NCI-H82 treated with DMSO at 0.1 percent for 48 hours (cell line): Measurements from ENCODE around the gene CYP4B1.
"Not testable (repeated sequence)": the region's sequence is repeated elsewhere in the genome, so short reads cannot be mapped to it uniquely, and the experiment has no call there.

Experiments used
- DNase-seq: peaks from one replicate; lab custom pipeline; 2025; ENCODE audit not compliant: unreplicated experiment; lab: John Stamatoyannopoulos, UW

CYP4B1 gene

GRCh38 chr1:46798810-46799209 is at the start of gene CYP4B1:
TSS of gene CYP4B1 (plus strand) at chr1:46799046. CDS start at chr1:46799082, 36 bp downstream.
- DNase-seq: no peak

DNA sequence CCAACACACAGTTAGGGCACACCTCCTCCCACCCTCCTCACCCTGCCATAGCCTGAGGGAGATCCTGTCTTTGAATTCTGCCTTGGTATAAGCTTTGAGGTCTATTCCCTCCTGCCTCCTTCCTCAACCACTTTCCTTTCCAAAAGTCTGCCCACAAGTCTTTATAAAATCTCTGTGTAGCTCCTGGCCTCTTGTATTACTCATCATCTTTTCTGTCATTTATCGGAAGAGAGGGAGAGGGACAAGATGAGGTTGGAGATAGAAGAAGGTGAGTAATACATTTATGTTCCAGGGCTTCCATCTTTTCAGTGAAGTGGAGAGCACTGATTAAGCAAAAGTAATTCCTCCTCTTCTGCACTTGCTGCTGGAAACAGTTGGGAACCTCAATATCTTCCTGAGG is 49.4 kb upstream of the CYP4B1 start:
- DNase-seq: no peak

DNA sequence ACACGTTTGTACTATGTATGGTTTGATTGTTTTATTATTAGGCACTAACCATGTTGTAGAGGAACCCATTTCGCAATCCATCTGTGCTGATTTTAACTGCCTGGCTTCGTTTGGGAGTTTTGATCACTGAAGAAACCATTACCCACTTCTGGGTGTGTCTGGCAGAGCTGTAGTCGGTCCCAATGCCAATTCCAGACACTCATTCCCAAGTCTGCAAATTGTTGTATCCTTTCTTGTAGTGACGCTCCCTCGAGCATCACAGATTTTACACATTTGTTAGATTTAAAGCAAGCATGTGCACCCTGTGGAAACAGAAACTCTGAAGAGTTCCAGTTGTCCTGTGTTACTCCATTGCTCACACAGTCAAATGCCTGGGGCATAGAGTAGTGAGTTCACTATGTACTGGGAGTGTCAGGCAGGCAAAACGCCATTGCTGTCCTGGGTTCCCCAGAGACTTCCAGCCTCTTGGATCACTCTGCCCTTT is 48.9 kb upstream of the CYP4B1 start:
- DNase-seq: no peak

DNA sequence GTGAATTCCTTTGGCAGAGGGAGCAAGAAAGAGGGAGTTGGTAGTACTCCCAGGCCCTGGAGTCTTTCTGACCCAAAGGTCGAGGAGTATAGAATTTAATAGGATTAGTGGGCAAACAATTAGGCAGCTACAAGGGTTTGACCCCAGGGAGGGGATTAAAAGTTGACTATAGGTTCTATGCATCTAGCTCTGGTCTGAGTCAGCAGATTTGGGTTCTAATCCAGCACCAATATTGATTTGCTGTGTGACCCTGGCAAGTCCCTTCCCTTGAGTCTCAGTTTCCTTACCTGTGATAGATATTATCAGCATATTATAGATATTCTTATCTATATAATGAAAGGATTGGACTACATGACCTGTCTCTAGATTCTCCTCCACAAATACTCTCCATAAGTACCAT is 44.9 kb upstream of the CYP4B1 start:
- no peak for DNase-seq

- not testable (repeated sequence) for DNase-seq
Measured at GRCh38 chr1:46754707-46755106, 44.1 kb upstream of the CYP4B1 start.

DNA sequence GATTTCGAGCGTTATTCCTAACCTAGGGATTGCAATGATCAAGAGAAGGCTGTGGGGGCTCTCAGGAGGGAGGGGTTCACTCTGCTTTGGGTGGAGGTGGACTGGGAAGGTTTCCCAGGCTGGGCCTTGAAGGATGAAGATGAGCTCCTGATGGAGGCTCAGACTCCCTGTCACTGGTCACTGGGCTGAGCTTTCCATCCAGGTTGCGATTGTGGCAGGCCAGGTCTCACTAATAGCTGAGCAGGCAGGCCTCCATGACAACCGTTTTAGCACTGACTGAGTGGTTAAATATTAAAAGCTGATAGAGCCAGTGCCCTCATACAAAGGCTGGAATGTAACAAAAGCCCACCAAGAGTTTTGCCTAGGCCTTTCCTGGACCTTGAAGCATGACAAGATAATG is 43.7 kb upstream of the CYP4B1 start:
- DNase-seq: no peak

DNA sequence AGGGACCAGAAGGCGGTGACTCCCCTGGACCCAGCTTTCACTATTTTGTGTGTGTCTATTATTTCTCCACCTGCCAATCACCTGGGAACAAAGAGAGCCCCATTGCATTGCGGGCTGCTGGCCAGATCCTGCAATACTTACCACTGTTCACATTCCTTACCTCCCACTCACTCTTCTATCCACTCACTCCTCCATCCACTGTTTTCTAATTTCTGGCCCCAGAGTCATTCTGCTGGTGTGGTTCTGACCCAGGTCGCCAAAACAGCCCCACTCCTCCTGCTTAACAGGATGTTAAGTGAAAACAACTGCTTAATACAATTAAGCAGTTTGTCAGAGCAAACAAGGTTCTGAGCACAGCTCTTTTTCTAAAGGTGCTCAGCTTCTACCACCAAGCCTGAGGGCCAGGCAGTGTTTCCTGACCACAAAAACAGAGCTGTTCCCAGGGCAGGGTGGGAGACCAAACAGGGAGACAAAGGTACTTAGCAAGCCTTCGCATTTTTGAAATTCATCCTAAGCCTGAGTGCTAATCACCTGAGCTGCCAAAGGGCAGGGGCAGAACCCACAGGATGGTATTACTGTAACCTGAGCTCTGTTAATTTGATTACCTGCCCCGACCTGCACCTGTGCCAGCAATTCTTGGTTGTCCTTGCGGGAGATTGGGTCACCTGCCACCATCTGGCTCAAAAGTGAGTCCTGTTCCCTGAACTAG is 41.4 kb upstream of the CYP4B1 start:
- DNase-seq: no peak

- DNase-seq: no peak
Measured at GRCh38 chr1:46757956-46758528, 40.8 kb upstream of the CYP4B1 start.

- no peak for DNase-seq
Measured at GRCh38 chr1:46760558-46761166, 38.2 kb upstream of the CYP4B1 start.

- no peak for DNase-seq
Measured at GRCh38 chr1:46761740-46762139, 37.1 kb upstream of the CYP4B1 start.

GRCh38 chr1:46764402-46764801 is 34.4 kb upstream of the CYP4B1 start:
- no peak for DNase-seq

DNA sequence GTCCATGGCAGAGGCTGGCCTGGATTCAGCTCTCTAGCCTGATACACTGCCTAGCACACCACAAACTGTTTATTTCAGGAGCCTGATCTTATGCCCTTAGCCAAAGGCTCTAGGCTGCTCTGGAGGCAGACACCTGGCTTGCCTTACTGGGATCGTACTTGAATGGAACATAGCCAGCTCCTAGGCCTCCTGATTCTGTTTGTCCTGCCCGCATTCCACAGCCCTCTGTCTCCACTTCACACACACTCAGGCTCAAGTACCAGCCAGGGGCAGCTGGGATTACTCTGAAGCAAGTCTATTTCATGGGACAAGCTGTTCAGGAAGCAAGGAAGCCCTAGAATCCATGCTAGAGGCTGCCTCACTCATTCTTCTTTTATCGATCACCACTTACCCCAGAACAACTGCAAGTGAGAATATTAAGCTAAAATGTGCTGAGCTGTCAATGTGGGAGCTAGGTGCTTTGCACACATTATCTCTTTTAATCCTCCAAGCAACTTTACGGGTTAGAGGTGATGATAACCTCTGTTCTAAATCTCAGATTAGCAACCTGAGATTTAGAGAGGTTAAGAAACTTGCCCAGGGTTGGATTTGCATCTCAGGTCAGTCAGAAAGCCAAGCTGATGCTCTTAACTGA is 31.1 kb upstream of the CYP4B1 start:
- peak; percentile 55 for DNase-seq

- no peak for DNase-seq
Measured at GRCh38 chr1:46768445-46768844, 30.4 kb upstream of the CYP4B1 start.

GRCh38 chr1:46769028-46769740 is 29.7 kb upstream of the CYP4B1 start:
- DNase-seq: no peak

GRCh38 chr1:46770541-46770940 is 28.3 kb upstream of the CYP4B1 start:
- no peak for DNase-seq

- no peak for DNase-seq
Measured at GRCh38 chr1:46772571-46772970, 26.3 kb upstream of the CYP4B1 start.

DNA sequence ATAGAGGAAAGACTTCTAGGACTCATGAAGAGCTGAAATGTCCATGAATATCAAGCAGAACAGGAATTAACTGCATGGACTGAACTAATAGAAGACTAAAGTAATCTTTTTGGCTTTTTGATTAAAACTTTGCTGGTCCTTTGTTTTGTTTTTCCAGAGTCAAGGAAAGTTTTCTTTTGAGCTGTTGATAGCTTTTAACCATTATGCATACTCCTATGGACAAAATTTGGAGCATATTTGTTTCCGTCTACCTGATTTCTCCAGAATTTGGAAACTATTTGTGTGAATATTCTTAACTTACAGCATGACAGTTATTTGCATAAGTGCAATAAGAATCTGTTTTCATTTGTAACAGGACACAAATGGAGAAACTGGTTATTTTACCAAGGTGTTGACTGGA is 24.5 kb upstream of the CYP4B1 start:
- DNase-seq: no peak

DNA sequence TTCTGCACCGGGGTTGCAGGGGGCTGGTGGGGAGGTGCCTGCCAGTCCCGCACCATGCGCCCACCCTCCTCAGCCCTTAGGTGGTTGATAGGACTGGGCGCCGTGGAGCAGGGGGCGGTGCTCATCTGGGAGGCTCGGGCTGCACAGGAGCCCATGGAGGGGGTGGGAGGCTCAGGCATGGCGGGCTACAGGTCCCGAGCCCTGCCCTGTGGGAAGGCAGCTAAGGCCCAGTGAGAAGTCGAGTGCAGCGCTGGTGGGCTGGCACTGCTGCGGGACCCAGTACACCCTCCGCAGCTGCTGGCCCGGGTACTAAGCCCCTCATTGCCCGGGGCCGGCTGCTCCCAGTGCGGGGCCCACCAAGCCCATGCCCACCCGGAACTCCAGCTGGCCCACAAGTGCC is 20.4 kb upstream of the CYP4B1 start:
- not testable (repeated sequence) for DNase-seq

DNA sequence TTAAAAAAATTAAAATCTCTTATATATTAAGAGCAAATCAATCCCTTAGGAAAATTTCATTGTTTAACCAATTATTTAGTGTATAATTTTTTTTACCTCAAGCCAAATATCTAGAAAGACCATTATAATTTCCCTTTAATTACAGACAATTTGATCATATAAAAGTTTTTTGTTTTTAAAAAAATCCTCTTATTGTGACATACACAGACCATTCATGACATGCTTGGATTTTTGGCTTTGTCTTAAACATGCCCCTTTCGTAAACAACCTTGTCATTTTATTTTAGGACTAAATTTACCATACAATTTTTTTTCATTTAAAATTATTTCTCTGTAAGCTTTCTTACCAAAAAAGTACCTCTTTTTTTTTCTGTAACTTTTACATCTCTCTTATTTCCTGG is 14.2 kb upstream of the CYP4B1 start:
- no peak for DNase-seq

GRCh38 chr1:46788634-46789033 is 10.2 kb upstream of the CYP4B1 start:
- not testable (repeated sequence) for DNase-seq

DNA sequence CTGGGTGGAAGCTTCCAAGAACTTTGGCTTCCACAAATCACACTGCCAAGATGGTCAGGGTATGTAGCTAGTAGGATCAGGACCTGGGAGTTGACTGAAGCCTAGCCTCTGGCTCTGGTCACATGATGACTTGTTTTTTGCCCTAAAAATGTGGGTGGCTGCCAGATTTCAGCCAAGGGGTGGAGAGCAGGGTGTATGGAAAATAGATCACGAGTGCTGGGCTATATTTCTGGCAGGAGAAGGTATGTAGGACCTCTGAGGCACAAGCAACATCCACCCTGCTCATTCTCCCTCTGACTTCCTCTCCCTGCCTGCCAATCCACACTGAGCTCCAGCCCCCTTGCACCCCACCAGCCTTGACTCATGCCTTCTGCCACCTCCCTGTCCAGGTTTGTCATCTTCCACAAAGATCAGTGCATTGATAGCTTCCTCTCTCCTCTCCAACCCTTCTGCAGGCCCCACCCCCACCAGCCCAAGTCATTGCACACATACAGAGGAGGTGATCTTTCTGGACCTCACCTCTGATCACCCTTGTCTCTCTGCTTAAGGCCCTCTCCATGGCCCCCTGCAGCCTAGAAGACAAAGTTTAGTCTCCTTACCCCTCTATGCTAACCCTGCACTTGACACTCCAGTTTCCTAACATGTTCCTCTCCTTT is 8.3 kb upstream of the CYP4B1 start:
- DNase-seq: no peak
